Karpas-422 (cell line): Measurements from ENCODE around the gene NTN3. TPM values are rescaled to one million over a fixed set of nuclear protein-coding genes. Genes with fewer than 3 reads are reported as not detected.

Experiments used
- DNase-seq: peaks from one replicate; pipeline ENCODE4 v3.0.0-alpha.2; 2015
- H2AFZ ChIP-seq: fragments of 200-600 bp; sonication (generic); 2 replicates; pipeline ENCODE4 v1.6.1; 2014; ENCODE audit warnings: antibody characterized with exemption, low read length, mixed read lengths
- H3K27ac ChIP-seq: fragments of 200-600 bp; sonication (generic); 2 replicates; pipeline ENCODE4 v1.5.1; 2014; ENCODE audit warnings: mild to moderate bottlenecking, low read length, moderate library complexity
- H3K27me3 ChIP-seq: fragments of 200-600 bp; sonication (generic); 2 replicates; pipeline ENCODE4 v1.6.1; 2014; ENCODE audit warnings: low read length, mixed read lengths
- H3K36me3 ChIP-seq: fragments of 200-600 bp; sonication (generic); 2 replicates; pipeline ENCODE4 v1.6.1; 2014; ENCODE audit warnings: low read length, mixed read lengths; ENCODE audit not compliant: insufficient read depth
- H3K4me1 ChIP-seq: fragments of 200-600 bp; sonication (generic); 2 replicates; pipeline ENCODE4 v1.6.1; 2014; ENCODE audit warnings: mild to moderate bottlenecking, low read length, mixed read lengths
- H3K4me2 ChIP-seq: fragments of 200-600 bp; sonication (generic); 2 replicates; pipeline ENCODE4 v1.6.1; 2014; ENCODE audit warnings: low read length, low read depth, mild to moderate bottlenecking; ENCODE audit not compliant: poor library complexity, severe bottlenecking
- H3K4me3 ChIP-seq: fragments of 200-600 bp; sonication (generic); 2 replicates; pipeline ENCODE4 v1.5.1; 2014; ENCODE audit warnings: mild to moderate bottlenecking, antibody characterized with exemption, low read length, mixed read lengths
- H3K79me2 ChIP-seq: fragments of 200-600 bp; sonication (generic); 2 replicates; pipeline ENCODE4 v1.6.1; 2014; ENCODE audit warnings: mild to moderate bottlenecking, low read length, mixed read lengths
- H3K9ac ChIP-seq: fragments of 200-600 bp; sonication (generic); 2 replicates; pipeline ENCODE4 v1.6.0; 2014; ENCODE audit warnings: low read length
- H3K9me2 ChIP-seq: fragments of 200-600 bp; sonication (generic), shearing (Covaris generic); replicated peaks from 2 replicates; pipeline ENCODE4 v1.6.0; 2014; ENCODE audit warnings: mild to moderate bottlenecking, low read length, moderate library complexity; ENCODE audit not compliant: insufficient read depth
- H3K9me3 ChIP-seq: fragments of 300-700, 200-600 bp; sonication (generic); 2 replicates; pipeline ENCODE4 v1.6.1; 2014; ENCODE audit warnings: low read length, mixed read lengths
- H4K20me1 ChIP-seq: fragments of 200-600 bp; sonication (generic); 2 replicates; pipeline ENCODE4 v1.6.1; 2014; ENCODE audit warnings: mild to moderate bottlenecking, antibody characterized with exemption, low read length, low read depth; ENCODE audit not compliant: insufficient read depth
- small RNA-seq: library from RNA; depleted of rRNA; stranded (forward); fragments of <200 nt; gene quantifications from one replicate; pipeline ENCODE3, GENCODE V24; 2014
- total RNA-seq: library from RNA; depleted of rRNA; stranded (reverse); fragments of >200 nt; shearing (Covaris generic); gene quantifications from 2 replicates; pipeline ENCODE4 v1.2.3, GENCODE V29; 2014; ENCODE audit warnings: low replicate concordance; rRNA removed

The NTN3 gene
- total RNA-seq, 1 experiment from 2014 or later, result 0.45 TPM

DNA sequence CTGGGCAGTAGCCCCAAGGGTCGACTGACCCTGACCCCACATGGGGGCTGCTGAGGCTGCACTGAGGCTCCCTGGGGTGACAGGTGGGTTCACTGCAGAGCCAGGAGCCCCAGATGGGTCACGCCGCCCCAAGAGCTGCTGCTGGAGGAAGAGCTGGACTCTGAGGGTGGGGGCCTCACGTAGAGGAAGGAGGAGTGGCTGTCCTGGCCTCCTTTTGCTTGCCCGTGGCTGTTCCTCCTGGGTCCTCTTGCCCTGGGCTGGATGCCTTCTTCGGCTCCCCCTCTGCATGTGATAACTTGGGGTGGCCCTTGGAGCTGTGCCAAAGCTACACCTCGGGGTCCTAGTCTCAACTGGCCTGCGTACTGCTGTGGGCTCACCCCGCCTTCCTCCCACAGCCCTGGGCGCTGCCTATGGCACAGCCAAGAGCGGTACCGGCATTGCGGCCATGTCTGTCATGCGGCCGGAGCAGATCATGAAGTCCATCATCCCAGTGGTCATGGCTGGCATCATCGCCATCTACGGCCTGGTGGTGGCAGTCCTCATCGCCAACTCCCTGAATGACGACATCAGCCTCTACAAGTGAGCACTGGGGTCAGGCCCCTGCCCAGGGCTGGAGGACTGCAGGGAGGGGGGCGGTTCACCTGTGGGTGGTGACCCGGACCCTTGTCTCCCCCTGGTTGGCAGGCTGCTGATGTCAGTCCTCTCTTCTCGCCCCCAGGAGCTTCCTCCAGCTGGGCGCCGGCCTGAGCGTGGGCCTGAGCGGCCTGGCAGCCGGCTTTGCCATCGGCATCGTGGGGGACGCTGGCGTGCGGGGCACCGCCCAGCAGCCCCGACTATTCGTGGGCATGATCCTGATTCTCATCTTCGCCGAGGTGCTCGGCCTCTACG, 48.0 kb downstream of the NTN3 start:
- DNase-seq, result no peak
- Histone ChIP-seq H3K9ac (no peak overlapping the region), H3K4me1 (peaks cover 42% of the 10 kb centered on the region), H2AFZ (no peak overlapping the region), H3K36me3 (0 out of 2 replicates have a peak, but pooled peaks cover 3% of the 10 kb centered on the region), H3K9me2 (no peaks in the 10 kb centered on the region), H3K4me2 (no peak overlapping the region), H3K79me2 (peaks cover 64% of the 10 kb centered on the region), H3K27me3 (no peaks in the 10 kb centered on the region), H3K4me3 (no peak overlapping the region), H3K9me3 (no peaks in the 10 kb centered on the region), H4K20me1 (peaks cover 41% of the 10 kb centered on the region), H3K27ac (no peak overlapping the region)

DNA sequence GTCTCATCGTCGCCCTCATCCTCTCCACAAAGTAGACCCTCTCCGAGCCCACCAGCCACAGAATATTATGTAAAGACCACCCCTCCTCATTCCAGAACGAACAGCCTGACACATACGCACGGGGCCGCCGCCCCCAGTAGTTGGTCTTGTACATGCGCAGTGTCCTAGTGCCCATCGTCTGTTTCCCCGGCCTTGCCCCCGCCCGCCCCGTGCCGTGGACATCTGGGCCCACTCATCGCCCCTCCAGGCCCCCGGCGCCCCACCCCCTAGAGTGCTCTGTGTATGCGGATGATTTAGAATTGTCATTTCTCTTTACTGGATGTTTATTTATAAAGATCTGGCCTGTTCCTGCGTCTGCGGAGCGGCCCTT, 48.6 kb downstream of the NTN3 start:
- 0 out of 2 replicates have a peak, but pooled peaks cover 3% of the 10 kb centered on the region for H3K36me3 ChIP-seq
- peaks cover 39% of the 10 kb centered on the region for H4K20me1 ChIP-seq
- H3K4me2 ChIP-seq, result peak overlapping the region; percentile 50
- no peaks in the 10 kb centered on the region for H3K9me2 ChIP-seq
- H3K4me1 ChIP-seq, result peaks cover 42% of the 10 kb centered on the region
- H3K27ac ChIP-seq, result no peak overlapping the region
- H3K9ac ChIP-seq, result no peak overlapping the region
- no peak overlapping the region for H3K4me3 ChIP-seq
- H2AFZ ChIP-seq, result no peak overlapping the region
- no peaks in the 10 kb centered on the region for H3K9me3 ChIP-seq
- H3K27me3 ChIP-seq, result no peaks in the 10 kb centered on the region
- H3K79me2 ChIP-seq, result peaks cover 59% of the 10 kb centered on the region
- DNase-seq, result no peak

DNA sequence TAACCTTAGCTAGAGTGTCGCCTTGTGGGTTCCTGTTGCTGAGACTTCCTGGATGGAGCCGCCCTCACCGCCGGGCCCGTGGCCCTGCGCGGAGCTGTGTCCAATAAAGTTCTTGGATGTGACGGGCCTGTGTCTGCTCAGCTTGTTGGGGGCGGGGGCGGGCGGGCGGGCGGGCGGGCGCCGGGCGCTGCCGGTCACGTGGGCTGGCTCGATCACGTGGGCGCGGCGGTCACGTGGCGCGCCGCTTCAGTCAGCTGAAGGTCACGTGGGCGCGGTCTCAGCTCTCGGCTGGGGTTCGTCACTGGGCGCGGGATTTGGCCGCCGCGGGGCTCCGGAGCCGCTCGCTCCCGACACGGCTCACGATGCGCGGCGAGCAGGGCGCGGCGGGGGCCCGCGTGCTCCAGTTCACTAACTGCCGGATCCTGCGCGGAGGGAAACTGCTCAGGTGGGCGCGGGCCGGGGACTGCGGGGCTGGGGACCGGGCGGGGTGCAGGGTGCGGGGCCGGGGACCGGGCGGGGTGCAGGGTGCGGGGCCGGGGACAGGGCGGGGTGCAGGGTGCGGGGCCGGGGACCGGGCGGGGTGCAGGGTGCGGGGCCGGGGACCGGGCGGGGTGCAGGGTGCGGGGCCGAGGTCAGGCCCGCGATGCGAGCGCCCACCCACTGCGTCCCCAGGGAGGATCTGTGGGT, 49.1 kb downstream of the NTN3 start, which contains the start of gene AMDHD2:
Gene AMDHD2 (plus strand): TSS at position 275 of the 687 bp plus-strand sequence. CDS start 88 bp downstream, at position 363.
- Histone ChIP-seq H3K79me2 (peaks cover 53% of the 10 kb centered on the region), H3K27ac (no peak within 1 kb of the TSS), H3K9me3 (no peaks in the 10 kb centered on the region), H3K27me3 (no peaks in the 10 kb centered on the region), H3K9ac (peak within 1 kb of the TSS; percentile 87), H3K4me3 (peak within 1 kb of the TSS; percentile 79), H3K9me2 (no peaks in the 10 kb centered on the region), H4K20me1 (peaks cover 34% of the 10 kb centered on the region), H3K4me1 (peaks cover 38% of the 10 kb centered on the region), H2AFZ (no peak within 1 kb of the TSS), H3K36me3 (0 out of 2 replicates have a peak, but pooled peaks cover 3% of the 10 kb centered on the region), H3K4me2 (peak within 1 kb of the TSS; percentile 93)
- DNase-seq, result peak; percentile 96

DNA sequence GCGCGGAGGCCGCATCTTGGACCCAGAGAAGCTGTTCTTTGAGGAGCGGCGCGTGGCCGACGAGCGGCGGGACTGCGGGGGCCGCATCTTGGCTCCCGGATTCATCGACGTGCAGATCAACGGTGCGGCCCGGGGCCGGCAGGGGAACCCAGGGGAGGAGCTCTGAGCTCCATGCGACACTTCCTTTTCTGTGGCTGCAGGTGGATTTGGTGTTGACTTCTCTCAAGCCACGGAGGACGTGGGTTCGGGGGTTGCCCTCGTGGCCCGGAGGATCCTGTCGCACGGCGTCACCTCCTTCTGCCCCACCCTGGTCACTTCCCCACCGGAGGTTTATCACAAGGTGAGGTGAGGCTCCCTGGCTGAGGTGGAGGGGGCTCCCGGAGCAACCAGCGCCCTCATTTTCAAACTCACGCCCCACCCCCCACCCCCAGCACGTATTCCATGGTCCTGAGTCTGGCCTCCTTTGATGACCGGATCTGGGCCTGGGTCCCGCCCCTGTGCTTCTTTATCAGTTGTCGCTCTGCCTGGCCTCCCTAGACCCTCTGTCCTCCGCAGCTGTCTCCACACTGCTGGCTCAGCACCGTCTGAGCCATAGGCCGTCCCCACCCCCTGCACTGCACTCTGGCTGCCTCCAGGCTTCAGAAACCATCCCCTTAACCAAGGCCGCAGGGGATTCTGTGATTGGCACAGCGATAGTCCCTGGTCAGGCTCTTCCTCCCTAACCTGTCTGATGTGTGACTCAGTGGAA, 49.9 kb downstream of the NTN3 start:
- H3K27me3 ChIP-seq, result no peaks in the 10 kb centered on the region
- H3K9ac ChIP-seq, result peak overlapping the region; percentile 87
- peaks cover 46% of the 10 kb centered on the region for H3K79me2 ChIP-seq
- no peak overlapping the region for H2AFZ ChIP-seq
- no peak overlapping the region for H3K27ac ChIP-seq
- no peaks in the 10 kb centered on the region for H3K9me3 ChIP-seq
- H3K4me3 ChIP-seq, result peak overlapping the region; percentile 79
- H3K4me1 ChIP-seq, result peaks cover 31% of the 10 kb centered on the region
- H3K36me3 ChIP-seq, result 0 out of 2 replicates have a peak, but pooled peaks cover 3% of the 10 kb centered on the region
- H3K4me2 ChIP-seq, result peak overlapping the region; percentile 93
- H4K20me1 ChIP-seq, result peaks cover 27% of the 10 kb centered on the region; the same call in 1 of the 2 replicates
- peak; percentile 78 for DNase-seq
- H3K9me2 ChIP-seq, result no peaks in the 10 kb centered on the region

Small RNA genes within 50 kb of the gene (small RNA-seq; reads per million reads assigned to genes)
- gene AC093525.1, result not detected
- gene MIR6768, result not detected

Other genes with a start within 250 kb of the NTN3 start
- gene E4F1, start 247.7 kb upstream of the NTN3 start, total RNA-seq, result 14.8 and 36.9 TPM in 2 replicates
- 0.78 and 5.2 TPM in 2 replicates for gene DNASE1L2, start 234.9 kb upstream of the NTN3 start, total RNA-seq
- 24.4 and 58.9 TPM in 2 replicates for gene ECI1, start 219.7 kb upstream of the NTN3 start, total RNA-seq
- 125 and 158 TPM in 2 replicates for gene RNPS1, start 203.2 kb upstream of the NTN3 start, total RNA-seq
- gene ABCA3, start 130.6 kb upstream of the NTN3 start, total RNA-seq, result 0.37 and 0.87 TPM in 2 replicates
- 13.5 and 15.1 TPM in 2 replicates for gene CCNF, start 41.9 kb upstream of the NTN3 start, total RNA-seq
- gene TEDC2, start 11.2 kb upstream of the NTN3 start, total RNA-seq, result 6.4 and 27.7 TPM in 2 replicates
- gene TBC1D24, start 3.8 kb downstream of the NTN3 start, total RNA-seq, result 15.8 and 20.5 TPM in 2 replicates
- 29.4 and 30.2 TPM in 2 replicates for gene ATP6V0C, start 42.7 kb downstream of the NTN3 start, total RNA-seq
- gene AMDHD2, start 49.1 kb downstream of the NTN3 start, total RNA-seq, result 22.7 and 51.7 TPM in 2 replicates
- 0.43 TPM in 1 of 2 replicates, not detected in the other for gene CEMP1, start 60.1 kb downstream of the NTN3 start, total RNA-seq
- 24.9 and 49.5 TPM in 2 replicates for gene PDPK1, start 66.7 kb downstream of the NTN3 start, total RNA-seq
- gene KCTD5, start 211.2 kb downstream of the NTN3 start, total RNA-seq, result 15.7 and 21.1 TPM in 2 replicates
- gene PRSS27, start 248.9 kb downstream of the NTN3 start, total RNA-seq, result 1.4 and 2.8 TPM in 2 replicates